PC-9 (cell line): ENCODE results near the gene B3GNT2. TPM values are rescaled to one million over a fixed set of nuclear protein-coding genes. Genes with fewer than 3 reads are reported as not detected.
A peak's percentile ranks its signal among the peaks of the same experiment; 100 is the strongest.
"Not testable (repeated sequence)": the region's sequence is repeated elsewhere in the genome, so short reads cannot be mapped to it uniquely, and the experiment has no call there.

Source experiments
- BruUV-seq: library from RNA; stranded (reverse); fragments of 400-500 nt; replicated peaks from 2 replicates; lab custom pipeline; 2021; lab: Mats Ljungman, UMichigan
- CTCF ChIA-PET: fragments of 300-600 bp; sonication (Branson Sonifier 250); formaldehyde crosslinking; loops from one replicate; lab custom pipeline; 2022; ENCODE audit warnings: antibody characterized with exemption; lab: Charles Lee
- POLR2A ChIA-PET: fragments of 300-600 bp; sonication (Branson Sonifier 250); formaldehyde crosslinking; loops from one replicate; lab custom pipeline; 2022; ENCODE audit warnings: antibody characterized with exemption; ENCODE audit not compliant: unreplicated experiment; lab: Charles Lee
- DNase-seq, 2 experiments: peaks; one replicate each; pipeline versions ENCODE4 v3.0.0 to v3.0.0-alpha.2; 2015 to 2022; ENCODE audit warnings: mixed read lengths in 1 of 2
- H2AFZ ChIP-seq: fragments of 200-600 bp; sonication (generic); 2 replicates; pipeline ENCODE4 v1.8.1; 2017; ENCODE audit warnings: antibody characterized with exemption
- H3F3A ChIP-seq: fragments of 200-600 bp; sonication (generic); 2 replicates; pipeline ENCODE4 v1.8.1; 2017; ENCODE audit warnings: antibody characterized with exemption, mild to moderate bottlenecking, low read depth; ENCODE audit not compliant: insufficient read depth
- H3K27ac ChIP-seq: fragments of 200-600 bp; sonication (generic); 2 replicates; pipeline ENCODE4 v1.6.1; 2016; ENCODE audit warnings: mixed run types
- H3K27me3 ChIP-seq: fragments of 200-600 bp; sonication (generic); 2 replicates; pipeline ENCODE4 v1.6.1; 2016; ENCODE audit warnings: low read depth, mixed run types; ENCODE audit not compliant: insufficient read depth
- H3K36me3 ChIP-seq: fragments of 200-600 bp; sonication (generic); 2 replicates; pipeline ENCODE4 v1.6.1; 2016; ENCODE audit warnings: low read depth, mixed run types
- H3K4me1 ChIP-seq: fragments of 200-600 bp; sonication (generic); replicated peaks from 2 replicates; pipeline ENCODE4 v1.6.1; 2016; ENCODE audit warnings: mixed run types; ENCODE audit not compliant: insufficient read depth
- H3K4me2 ChIP-seq: fragments of 200-600 bp; sonication (generic); 2 replicates; pipeline ENCODE4 v1.6.1; 2017; ENCODE audit warnings: mixed run types
- H3K4me3 ChIP-seq: fragments of 200-600 bp; sonication (generic); 2 replicates; pipeline ENCODE4 v1.6.1; 2016; ENCODE audit warnings: mixed run types
- H3K79me2 ChIP-seq: fragments of 200-600 bp; sonication (generic); 2 replicates; pipeline ENCODE4 v1.6.1; 2017; ENCODE audit warnings: low read depth, mixed run types
- H3K9me2 ChIP-seq: fragments of 200-600 bp; sonication (generic); 2 replicates; pipeline ENCODE4 v1.8.1; 2017; ENCODE audit warnings: mild to moderate bottlenecking; ENCODE audit not compliant: insufficient read depth
- H3K9me3 ChIP-seq: fragments of 200-600 bp; sonication (generic); 2 replicates; pipeline ENCODE4 v1.8.1; 2016; ENCODE audit warnings: low read depth; ENCODE audit not compliant: insufficient read depth
- H4K20me1 ChIP-seq: fragments of 200-600 bp; sonication (generic); 2 replicates; pipeline ENCODE4 v1.8.1; 2017; ENCODE audit not compliant: insufficient read depth
- CTCF ChIP-seq: fragments of 200-600 bp; sonication (generic); conservative IDR thresholded peaks from 2 replicates; pipeline ENCODE4 v1.6.1; 2017; ENCODE audit warnings: mixed run types, antibody characterized with exemption, mild to moderate bottlenecking, moderate library complexity
- EZH2 ChIP-seq: fragments of 200-600 bp; sonication (generic); IDR thresholded peaks from 2 replicates; pipeline ENCODE4 v1.8.0; 2017; ENCODE audit warnings: antibody characterized with exemption, low read depth
- intact Hi-C: fragments of 100-400 bp; cut with micrococcal nuclease; formaldehyde crosslinking; loops from one replicate; pipeline ENCODE4 v1.10.0; 2022; ENCODE audit not compliant: unreplicated experiment
- total RNA-seq: library from RNA; stranded (reverse); gene quantifications from 2 replicates; pipeline ENCODE4 v1.2.3, GENCODE V29; 2021

The B3GNT2 gene
- total RNA-seq, 1 experiment from 2014 or later = 30.8 TPM

- no TSS peak for BruUV-seq
- no peak overlapping the region for H3K4me3 ChIP-seq
- intact Hi-C loops = no loop called here
- H3K79me2 ChIP-seq = no peaks in the 10 kb centered on the region
- H3K9me3 ChIP-seq = no peaks in the 10 kb centered on the region
- CTCF ChIA-PET = no interaction called here
- H3K27me3 ChIP-seq = no peaks in the 10 kb centered on the region
- no peaks in the 10 kb centered on the region for H3K36me3 ChIP-seq
- peak; percentile 36 to 38 for DNase-seq
- H3K9me2 ChIP-seq = no peaks in the 10 kb centered on the region
- H3K4me1 ChIP-seq = peaks cover 39% of the 10 kb centered on the region
- TF ChIP-seq CTCF (no peak), EZH2 (no peak)
- H3K27ac ChIP-seq = no peak overlapping the region
- no peak overlapping the region for H3K4me2 ChIP-seq
- POLR2A ChIA-PET = interaction anchor here (0.6 to 0.7 kb wide), 2 partner anchors 89 to 414 kb away, joined by 3 to 13 read pairs; no protein-coding TSS in a partner anchor
- no peak overlapping the region for H2AFZ ChIP-seq
- no peaks in the 10 kb centered on the region for H4K20me1 ChIP-seq
- H3F3A ChIP-seq = peaks cover 19% of the 10 kb centered on the region; the same call in 1 of the 2 replicates
Measured at GRCh38 chr2:62152000-62152399, 43.9 kb upstream of the B3GNT2 start.

GRCh38 chr2:62156861-62157496 is 38.9 kb upstream of the B3GNT2 start:
- Histone ChIP-seq H3K4me2 (no peak overlapping the region), H3K4me1 (no peaks in the 10 kb centered on the region), H3K9me2 (no peaks in the 10 kb centered on the region), H3K9me3 (no peaks in the 10 kb centered on the region), H3K36me3 (no peaks in the 10 kb centered on the region), H3K27me3 (no peaks in the 10 kb centered on the region), H3F3A (no peaks in the 10 kb centered on the region), H3K27ac (no peak overlapping the region), H3K79me2 (no peaks in the 10 kb centered on the region), H3K4me3 (no peak overlapping the region), H4K20me1 (no peaks in the 10 kb centered on the region), H2AFZ (no peak overlapping the region)
- POLR2A ChIA-PET = no interaction called here
- intact Hi-C loops = no loop called here
- no peak for DNase-seq
- CTCF ChIA-PET = no interaction called here
- no peak for TF ChIP-seq CTCF
- TF ChIP-seq EZH2 = no peak
- BruUV-seq = no TSS peak

- Histone ChIP-seq H3K36me3 (no peaks in the 10 kb centered on the region), H3K27ac (no peak overlapping the region), H3F3A (no peaks in the 10 kb centered on the region), H3K9me2 (no peaks in the 10 kb centered on the region), H3K9me3 (no peaks in the 10 kb centered on the region), H3K79me2 (no peaks in the 10 kb centered on the region), H4K20me1 (no peaks in the 10 kb centered on the region), H3K4me1 (no peaks in the 10 kb centered on the region), H3K27me3 (no peaks in the 10 kb centered on the region), H2AFZ (no peak overlapping the region), H3K4me3 (no peak overlapping the region), H3K4me2 (no peak overlapping the region)
- ChIA-PET POLR2A (no interaction called here), CTCF (no interaction called here)
- TF ChIP-seq CTCF (no peak), EZH2 (no peak)
- no TSS peak for BruUV-seq
- intact Hi-C loops = no loop called here
- DNase-seq = no peak
Measured at GRCh38 chr2:62158444-62159121, 37.3 kb upstream of the B3GNT2 start.

DNA sequence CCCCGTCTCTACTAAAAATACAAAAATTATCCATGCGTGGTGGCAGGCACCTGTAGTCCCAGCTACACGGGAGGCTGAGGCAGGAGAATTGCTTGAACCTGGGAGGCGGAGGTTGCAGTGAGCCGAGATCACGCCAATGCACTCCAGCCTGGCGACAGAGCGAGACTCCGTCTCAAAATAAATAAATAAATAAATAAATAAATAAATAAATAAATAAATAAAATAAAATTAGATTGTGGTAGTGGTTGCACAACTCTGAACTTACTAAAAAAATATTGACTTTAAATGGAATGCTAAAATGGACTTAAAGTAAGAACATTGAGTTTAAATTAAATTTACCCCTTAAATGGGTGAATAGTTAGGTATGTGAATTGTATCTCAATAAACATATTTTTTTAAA is 35.2 kb upstream of the B3GNT2 start:
- H2AFZ ChIP-seq, DNase-seq, H3K27me3 ChIP-seq, POLR2A ChIA-PET, H3K79me2 ChIP-seq, H3K4me1 ChIP-seq, H3K27ac ChIP-seq, H3F3A ChIP-seq, H3K4me2 ChIP-seq, H4K20me1 ChIP-seq, H3K9me3 ChIP-seq, intact Hi-C loops, H3K4me3 ChIP-seq, BruUV-seq, H3K9me2 ChIP-seq, H3K36me3 ChIP-seq: not testable (repeated sequence)
- CTCF ChIA-PET = interaction anchor here (0.6 kb wide), 1 partner anchor 290 kb away, joined by 4 read pairs; no protein-coding TSS in a partner anchor
